GM18907 (cell line): Measurements from ENCODE around the gene TPCN1.
"Not testable (repeated sequence)": the region's sequence is repeated elsewhere in the genome, so short reads cannot be mapped to it uniquely, and the experiment has no call there.

Experiments used
- ATAC-seq: cut with Tn5 transposase; IDR thresholded peaks from one replicate; pipeline ENCODE4 v1.9.1; 2021; ENCODE audit warnings: mild to moderate bottlenecking, moderate library complexity; ENCODE audit not compliant: unreplicated experiment

Gene TPCN1

DNA sequence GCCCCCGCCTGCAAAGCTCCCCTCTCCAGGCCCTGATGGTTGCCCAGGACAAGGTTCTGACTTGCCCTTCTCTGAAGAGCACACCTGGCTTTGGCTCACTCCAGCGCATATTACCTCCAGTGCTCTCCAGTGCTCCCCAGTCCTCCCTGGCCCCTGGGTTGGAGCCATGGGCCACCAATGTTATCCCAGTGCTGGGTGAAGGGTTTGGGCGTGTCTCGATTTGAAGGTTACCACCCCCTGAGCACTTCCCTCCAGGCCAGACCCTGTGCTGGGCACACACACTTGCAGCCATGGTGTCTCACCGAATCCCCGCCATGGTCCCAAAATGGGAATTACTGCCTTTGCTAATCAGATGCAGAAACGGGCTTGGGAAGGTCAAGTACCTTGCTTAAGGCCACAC is 24.7 kb upstream of the TPCN1 start:
- ATAC-seq = no peak

DNA sequence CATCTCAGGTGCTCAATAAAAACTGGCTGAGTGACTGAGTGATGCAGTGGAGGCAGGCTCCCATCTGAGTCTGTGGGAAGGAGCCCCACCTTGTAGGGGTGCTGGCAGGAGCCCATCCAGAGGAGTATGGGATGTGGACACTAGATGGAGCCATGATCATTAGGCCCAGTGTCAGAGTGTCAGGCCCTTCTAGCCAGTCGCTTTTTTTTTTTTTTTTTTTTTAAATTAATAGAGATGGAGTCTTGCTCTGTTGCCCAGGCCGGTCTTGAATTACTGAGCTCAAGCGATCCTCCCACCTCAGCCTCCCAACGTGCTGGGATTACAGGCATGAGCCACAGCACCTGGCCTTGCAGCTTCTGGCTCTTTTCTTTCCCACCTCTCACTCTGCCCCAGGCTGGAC is 24.3 kb upstream of the TPCN1 start:
- peak; percentile 70 for ATAC-seq

DNA sequence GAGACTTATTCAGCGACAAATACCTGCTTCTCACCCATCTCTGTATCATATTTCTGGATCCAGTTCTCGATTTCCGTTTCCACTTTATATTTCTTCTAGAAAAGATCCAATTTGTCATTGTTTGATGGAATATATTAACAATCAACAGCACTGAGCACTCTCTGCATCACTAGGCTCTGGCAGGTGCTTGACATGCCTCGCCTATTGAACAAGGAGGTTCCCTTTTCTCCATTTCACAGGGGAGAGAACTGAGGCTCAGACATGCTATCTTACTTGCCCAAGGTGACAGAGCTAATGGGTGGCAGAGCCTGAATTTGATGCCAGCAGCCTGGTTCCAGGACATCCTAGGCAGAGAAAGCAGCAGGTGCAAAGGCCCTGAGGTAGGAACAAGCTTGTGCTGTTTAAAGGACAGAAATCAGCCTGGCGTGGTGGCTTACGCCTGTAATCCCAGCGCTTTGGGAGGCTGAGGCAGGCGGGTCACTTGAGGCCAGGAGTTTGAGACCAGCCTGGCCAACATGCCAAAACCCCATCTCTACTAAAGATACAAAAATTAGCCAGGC is 23.7 kb upstream of the TPCN1 start:
- ATAC-seq = no peak

- no peak for ATAC-seq
Observed at GRCh38 chr12:113198296-113198695, 23.0 kb upstream of the TPCN1 start.

GRCh38 chr12:113200021-113200797 is 21.1 kb upstream of the TPCN1 start:
- no peak for ATAC-seq

DNA sequence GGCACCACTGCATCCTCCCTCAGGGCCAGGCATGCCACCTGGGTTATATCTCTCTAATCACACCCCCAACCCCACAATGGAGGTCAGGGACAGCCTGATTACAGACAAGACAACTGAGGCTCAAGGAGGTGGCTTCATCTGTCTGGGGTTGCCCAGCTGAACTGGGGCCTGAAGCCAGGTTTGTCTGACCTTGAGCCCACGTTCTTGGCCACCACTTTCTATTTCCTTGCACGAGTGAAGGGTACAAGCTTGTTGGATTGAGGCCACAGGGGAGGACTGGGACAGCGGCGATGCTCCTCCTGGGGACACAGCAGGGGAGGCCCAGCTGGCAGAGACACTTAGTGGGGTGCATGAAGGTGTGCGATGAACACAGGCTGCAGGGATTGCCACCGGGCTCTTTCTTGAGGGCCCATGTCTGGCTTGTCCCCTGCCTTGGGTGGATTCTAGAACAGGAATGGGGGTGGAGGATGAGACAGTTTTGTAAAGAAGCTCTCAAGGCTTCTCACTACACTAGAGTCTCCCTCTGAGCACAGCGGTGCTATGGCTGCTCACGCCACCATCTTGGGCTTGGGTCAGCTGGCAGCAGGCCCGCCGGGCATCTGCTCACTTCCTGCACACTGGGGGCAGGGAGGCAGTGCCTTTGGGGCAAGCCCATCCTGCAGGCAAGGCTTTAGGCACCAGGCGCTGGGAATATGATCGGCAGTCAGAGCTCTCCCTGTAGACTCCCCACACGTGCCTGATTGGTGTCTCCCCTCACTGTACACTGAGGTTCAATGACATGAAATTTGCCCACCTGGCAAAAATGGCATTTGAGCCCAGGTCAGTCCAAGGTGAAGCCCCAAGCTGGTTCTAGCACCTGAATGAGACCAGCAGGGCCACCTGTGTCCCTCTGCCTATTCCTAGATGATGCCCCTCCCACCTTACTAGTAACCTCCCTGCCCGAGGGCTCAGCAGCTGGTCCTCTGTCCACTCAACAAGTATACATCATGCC is 19.8 kb upstream of the TPCN1 start:
- no peak for ATAC-seq

DNA sequence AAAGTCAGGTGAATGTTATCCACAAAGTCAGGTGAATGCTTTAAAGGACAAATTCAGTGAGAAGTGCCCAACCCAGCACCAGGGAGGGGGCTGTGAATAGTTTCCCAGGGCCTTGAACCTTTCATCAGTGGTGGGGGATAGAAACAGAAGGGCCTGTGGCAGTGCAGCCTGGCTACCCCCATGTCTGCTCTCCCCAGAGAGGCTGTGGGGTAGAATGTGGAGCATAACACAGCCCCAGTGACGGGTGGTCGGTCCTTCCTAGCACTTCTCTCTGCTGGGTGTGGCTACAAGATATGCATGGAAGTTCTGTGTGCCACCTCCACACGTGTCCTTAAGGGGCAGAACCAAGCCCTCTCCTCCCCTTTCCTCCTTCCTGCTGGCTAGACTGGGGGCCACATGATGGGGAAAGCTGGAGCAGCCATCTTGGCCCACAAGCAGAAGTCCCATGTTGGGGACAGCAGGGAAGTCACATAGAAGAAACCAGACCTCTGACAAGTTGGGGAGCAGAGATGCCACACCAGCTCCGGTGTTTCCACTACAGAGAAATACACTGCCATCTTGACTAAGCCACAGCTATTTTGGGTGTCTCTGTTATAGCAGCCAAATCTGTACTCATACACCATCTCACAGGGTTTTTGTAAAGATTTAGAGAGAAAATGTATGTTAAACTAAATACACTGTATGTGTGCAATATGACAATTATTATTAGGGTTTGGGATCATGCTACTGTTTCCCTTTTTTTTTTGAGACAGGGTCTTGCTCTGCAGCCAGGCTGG is 18.8 kb upstream of the TPCN1 start:
- no peak for ATAC-seq

- ATAC-seq = no peak
Observed at GRCh38 chr12:113203852-113204760, 17.2 kb upstream of the TPCN1 start.

DNA sequence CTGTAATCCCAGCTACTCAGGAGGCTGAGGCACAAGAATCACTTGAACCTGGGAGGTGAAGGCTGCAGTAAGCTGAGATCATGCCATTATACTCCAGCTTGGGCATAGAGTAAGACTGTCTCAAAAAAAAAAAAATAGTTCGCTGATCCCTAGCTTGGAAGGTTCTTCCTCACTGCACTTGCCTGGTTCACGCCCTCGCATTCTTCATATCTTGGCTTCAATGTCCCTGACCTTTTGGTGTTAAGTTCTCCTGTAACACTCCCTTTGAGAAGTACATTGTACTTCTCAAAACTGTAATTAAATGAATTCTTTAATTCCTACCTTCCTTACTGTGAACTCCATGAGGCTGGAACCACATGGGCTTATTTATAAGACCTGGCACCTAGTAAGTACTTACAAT is 16.5 kb upstream of the TPCN1 start:
- ATAC-seq = no peak

DNA sequence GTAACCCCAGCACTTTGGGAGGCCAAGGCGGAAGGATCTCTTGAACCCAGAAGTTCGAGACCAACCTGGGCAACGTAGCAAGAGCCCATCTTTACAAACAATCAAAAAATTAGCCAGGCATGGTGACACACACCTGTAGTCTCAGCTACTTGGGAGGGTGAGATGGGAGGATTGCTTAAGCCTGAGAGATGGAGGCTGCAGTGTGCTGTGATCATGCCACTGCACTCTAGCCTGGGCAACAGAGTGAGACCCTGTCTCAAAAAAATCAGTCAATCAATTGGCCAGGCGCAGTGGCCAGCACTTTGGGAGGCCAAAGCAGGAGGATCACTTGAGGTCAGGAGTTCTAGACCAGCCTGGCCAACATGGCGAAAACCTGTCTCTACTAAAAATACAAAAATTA is 14.5 kb upstream of the TPCN1 start:
- ATAC-seq = not testable (repeated sequence)

DNA sequence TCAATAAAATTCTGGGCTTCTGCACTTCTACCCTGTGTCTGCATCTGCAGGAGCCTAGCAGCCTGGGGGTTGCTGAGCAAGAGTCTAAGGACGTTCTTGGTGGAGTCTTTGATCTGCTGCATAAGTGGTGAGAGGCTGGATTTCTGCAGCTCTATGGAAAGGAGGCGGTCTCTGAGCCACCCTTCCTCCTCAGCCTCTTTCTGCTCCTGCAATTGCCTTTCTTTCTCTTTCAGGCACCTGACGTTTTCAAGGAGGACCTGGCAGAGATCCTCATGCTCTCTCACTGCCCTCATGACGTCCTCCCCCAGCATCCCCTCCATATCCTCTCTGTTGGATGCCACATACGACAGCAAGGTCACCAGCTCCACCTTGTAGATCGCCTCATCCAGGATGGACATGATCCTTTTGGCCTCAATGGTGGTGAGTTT is 13.6 kb upstream of the TPCN1 start:
- no peak for ATAC-seq

DNA sequence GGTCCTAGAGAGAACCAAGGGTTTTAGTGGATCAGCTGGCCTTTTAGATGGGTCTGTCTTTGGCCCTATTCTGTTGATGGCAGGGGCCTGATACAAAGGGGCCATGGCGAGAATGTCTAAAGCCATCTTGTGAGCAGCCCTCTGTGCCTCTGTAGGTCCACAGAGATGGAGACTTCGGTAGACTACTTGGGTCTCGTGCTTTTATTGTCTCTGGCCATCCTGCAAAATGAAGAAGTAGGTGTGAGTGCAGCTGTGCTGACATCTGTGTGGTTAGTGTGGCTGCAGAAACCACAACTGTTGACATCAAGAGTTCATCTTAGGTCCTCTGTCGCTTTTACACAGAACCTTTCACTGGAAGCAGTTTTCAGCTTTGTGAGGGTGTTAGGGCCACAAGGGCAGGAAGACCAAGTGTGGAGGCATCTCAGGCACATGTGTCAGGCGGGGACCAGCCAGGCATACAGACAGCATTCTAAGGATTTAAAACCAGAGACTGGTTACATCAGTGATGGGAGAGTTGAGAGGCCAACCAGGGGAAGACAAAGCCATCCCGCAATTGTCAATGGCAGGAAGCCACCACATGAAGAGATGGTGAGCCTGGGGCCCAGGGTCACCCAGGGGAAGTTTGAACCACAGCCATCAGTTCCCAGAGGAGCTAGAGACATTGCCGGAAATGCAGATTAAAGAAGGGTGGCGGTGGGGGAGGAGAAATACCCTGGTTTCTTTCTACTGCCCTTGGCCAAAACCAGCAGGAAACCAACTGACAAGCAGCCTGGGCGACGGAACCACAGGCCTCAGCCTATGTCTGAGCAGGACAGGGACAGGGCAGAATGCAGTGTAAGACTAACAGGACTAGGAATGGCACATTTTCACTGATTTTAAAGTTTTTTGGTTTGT is 13.0 kb upstream of the TPCN1 start:
- ATAC-seq = peak; percentile 82

- ATAC-seq = no peak
Observed at GRCh38 chr12:113211160-113211559, 10.1 kb upstream of the TPCN1 start.

GRCh38 chr12:113214895-113215400 is 6.3 kb upstream of the TPCN1 start:
- ATAC-seq = no peak

DNA sequence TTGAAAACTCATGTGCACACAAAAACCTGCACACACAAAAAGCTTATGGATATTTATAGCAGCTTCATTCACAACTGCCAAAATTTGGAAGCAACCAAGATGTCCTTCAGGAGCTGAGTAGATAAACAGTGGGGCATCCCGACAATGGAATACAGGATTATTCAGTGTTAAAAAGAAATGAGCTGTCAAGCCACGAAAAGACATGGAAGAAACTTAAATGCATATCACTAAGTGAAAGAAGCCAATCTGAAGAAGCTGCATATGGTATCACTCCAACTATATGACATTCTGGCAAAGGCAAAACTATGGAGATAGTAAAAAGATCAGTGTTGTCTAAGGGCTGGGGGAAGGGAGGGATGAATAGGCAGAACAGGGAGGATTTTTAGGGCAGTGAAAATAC is 5.2 kb upstream of the TPCN1 start:
- no peak for ATAC-seq

- ATAC-seq = peak; percentile 5
Observed at GRCh38 chr12:113220593-113221180, 577 bp upstream of the TPCN1 start.

DNA sequence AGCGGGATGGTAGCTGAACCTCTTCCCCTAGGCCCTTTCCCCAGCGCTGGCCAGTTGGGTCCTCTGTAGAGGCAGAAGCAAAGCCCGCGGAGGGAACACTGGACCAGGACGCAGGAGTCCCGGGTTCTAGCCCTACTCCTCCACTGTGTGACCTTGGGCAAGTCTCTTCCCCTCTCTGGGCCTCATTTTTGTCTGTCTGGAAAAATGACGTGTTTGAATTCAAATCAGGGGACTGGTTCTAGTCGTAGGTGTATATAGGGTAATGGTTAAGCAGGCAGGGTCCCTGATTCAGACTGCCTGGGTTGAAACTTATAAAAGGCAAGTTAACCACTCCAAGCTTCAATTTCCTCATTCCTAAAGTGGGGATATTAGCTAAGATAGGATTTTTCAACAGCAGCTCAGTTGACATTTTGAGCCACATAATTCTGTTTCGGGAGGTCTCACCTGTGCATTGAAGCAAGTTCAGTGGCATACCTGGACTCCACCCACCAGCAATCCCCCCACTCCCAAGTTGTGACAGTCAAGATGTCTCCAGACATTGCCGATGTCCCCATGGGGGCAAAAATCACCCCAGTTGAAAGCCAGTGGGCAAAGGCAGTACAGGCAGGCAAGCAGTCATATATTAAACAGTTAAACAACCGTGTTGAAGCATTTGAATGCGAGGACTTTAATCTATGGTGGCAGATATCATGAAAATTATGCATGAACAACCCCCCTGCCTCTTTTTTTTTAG is 899 bp downstream of the TPCN1 start:
- no peak for ATAC-seq
